Measurements from ENCODE around the gene CD2BP2.
A peak's percentile ranks its signal among the peaks of the same experiment; 100 is the strongest.

DNA sequence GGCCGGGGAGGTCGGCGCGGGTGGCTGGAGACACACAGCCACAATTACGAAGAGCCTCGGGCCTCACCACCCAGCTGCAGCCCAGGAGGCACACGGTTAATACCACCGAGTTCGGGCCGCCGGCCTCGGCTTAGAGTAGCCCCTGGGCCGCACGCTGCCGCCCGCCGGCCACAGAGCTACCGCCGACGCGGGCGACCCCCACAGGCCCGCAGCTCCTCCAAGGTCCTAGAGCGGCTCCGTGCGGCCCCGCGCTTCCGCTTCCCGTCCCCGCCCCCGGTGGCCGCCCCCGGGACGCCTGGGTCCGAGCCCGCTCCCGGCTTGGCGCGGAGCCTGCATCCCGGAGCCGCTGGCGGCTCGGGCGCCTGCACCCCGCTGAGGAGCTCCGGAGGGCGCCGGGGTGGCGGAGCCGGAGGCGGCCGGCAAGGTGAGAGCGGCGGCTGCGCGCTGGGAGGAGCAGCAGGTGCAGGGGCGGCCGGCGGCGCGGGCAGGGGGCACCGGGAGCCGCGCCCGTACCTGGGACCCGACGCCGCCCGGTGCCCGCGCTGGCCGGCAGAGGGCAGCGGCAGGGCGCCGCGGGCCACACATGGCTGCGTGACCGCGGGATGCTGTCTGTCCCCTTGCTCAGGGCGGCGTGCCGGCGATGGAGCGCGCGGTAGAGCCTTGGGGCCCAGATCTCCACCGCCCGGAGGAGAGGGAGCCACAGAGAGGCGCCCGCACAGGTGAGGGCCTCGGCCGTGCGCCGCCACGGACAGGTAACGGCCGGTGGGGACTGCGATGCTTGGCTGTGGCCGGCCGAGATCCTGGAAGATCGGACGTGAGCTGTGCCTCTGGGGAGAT is 40.3 kb upstream of the CD2BP2 start, which contains the start of gene ZNF48:
- peak in 1 of 2 donors; percentile 20 for TF ChIP-seq POLR2A (IDR thresholded peaks at IDR 0.05)
- TF ChIP-seq POLR2AphosphoS5 (IDR thresholded peaks at IDR 0.05; ENCODE audit: insufficient read depth in 1 of 2, low read depth in 1 of 2) = peak in 1 of 2 donors; percentile 47

All from vagina (tissue), 2 donors.